UCSD-AML1 (cell line): ENCODE measurements around the gene SCAMP2.

Experiments
- DNase-seq: peaks from one replicate; lab custom pipeline; 2025; ENCODE audit not compliant: unreplicated experiment; lab: John Stamatoyannopoulos, UW

Gene SCAMP2

DNA sequence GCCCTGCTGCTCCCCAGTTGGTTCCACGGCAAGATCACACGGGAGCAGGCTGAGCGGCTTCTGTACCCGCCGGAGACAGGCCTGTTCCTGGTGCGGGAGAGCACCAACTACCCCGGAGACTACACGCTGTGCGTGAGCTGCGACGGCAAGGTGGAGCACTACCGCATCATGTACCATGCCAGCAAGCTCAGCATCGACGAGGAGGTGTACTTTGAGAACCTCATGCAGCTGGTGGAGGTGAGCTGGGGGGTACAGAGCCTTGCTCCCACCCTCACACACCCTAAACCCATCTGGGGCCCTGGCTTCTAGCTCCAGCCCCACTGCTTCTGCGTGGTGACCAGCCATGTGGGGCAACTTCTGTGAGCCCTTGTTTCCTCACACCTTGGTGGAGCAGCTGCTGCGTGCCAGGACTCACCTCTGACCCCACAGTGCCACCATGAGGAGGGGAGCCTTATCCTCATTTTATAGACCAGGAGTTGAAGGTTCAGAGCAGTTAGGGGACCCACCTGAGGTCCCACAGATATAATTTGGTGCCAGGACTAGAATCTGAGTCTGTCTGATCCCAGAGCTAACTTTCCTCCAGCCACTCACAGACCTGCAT is 73.8 kb downstream of the SCAMP2 start:
- no peak for DNase-seq

DNA sequence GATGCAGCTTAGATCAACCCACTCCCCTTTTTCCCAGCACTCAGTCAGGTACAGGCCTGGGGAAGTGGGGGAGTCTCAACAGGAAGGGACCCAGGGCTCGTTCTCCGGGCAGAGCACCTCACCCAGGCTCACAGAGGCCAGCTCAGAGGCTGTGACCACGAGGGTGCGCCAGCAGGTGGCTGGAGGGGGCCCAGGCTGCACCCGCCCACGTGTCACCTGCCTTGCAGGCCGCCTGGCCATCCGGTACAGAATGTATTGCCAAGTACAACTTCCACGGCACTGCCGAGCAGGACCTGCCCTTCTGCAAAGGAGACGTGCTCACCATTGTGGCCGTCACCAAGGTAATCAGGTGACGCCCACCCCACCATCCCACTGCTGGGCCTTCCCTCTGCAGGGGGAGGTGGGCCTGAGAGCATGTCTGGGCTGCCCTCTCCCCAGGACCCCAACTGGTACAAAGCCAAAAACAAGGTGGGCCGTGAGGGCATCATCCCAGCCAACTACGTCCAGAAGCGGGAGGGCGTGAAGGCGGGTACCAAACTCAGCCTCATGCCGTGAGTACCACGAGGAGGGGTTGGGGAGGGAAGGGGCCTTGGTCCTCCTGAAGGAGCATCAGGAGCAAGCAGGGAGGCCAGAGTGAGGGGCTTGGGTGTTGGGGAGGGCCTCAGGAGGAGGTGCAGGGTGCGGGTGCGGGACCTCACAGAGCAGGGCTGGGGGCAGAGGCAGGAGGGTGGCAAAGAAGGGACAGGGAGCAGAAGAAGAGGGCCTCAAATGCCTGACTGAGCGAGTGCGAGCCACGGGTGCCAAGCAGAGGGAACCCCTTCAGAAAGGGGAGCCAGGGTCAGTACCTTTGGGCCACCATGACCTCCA is 74.5 kb downstream of the SCAMP2 start:
- no peak for DNase-seq

DNA sequence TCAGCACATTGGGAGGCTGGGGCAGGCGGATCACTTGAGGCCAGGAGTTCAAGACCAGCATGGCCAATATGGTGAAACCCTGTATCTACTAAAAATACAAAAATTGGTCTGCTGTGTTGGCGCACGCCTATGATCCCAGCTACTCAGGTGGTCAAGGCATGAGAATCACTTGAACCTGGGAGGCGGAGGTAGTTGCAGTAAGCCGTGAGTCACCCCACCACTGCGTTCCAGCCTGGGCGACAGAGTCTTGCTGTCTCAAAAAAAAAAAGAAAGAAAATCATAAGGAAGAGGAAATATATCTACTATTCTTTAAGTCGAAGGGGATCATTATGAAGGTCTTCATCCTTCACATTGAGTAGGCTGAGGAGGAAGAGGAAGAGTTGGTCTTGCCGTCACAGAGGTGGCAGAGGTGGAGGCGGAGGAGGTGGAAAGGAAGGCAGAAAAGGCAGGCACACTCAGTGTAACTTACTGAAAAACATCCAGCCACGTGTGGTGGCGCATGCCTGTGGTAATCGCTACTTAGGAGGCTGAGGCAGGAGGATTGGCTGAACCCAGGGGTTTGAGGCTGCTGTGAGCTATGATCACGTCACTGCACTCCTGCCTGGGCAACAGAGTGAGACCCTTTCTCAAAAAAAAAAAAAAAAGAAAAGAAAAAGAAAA is 77.1 kb downstream of the SCAMP2 start:
- DNase-seq = no peak

DNA sequence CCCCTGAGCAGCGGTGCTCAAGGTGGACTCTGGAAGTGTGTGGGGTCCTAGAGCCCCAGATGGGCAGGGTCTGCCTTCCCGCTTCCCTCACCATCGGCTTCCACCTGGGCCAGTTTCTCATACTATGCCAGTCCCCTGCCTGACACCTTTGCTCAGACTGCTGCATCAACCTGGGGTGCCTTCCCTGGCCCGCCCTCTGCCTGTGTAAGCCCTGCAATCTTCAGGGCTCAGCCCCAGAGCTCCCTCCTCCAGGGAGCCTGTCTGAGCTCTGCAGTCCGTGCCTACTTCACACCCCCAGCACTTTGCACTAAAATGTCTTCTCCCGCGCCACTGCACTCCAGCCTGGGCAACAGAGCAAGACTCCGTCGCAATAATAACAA is 78.2 kb downstream of the SCAMP2 start:
- no peak for DNase-seq

DNA sequence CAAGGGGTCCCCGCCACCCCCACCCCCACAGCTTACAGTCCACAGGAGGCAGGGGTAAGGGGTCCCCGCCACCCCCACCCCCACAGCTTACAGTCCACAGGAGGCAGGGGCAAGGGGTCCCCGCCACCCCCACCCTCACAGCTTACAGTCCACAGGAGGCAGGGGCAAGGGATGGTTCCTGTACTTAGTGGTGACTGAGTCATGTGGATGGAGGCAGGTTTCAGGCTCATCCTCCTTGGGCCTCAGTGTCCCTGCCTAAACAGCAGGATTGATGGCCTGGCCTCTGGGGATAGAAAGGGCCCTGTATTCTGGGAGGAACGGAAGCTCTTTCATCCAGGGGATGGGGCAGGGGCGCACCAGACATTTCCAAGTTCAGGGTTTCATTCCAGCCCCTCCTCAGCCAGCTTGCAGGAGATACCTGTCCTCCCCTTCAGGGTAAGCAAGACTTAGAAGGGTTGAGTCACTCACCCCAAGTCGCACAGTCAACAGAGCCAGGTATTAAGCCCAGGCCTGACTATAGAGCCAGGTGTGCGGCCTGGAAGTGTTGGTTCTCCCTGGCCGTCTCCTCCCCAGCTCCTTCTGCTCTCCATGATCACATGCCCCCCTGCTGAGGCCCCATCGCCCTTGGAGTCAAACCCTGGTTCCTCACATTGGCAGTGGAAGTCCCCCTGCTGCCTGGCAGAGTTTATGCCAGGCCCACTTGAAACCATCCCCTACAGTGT is 78.8 kb downstream of the SCAMP2 start:
- DNase-seq = no peak
